Type B pancreatic cell (in vitro differentiated cells): ENCODE results near the gene C22orf39. TPM values are rescaled to one million over a fixed set of nuclear protein-coding genes. Genes with fewer than 3 reads are reported as not detected.

Source experiments
- DNase-seq: peaks from one replicate; pipeline ENCODE4 v3.0.0; 2021; ENCODE audit warnings: mixed read lengths; ENCODE audit not compliant: unreplicated experiment; ENCODE audit errors: extremely low spot score
- H3K27ac Mint-ChIP-seq: 2 replicates; pipeline ENCODE4 v1.8.0; 2021; ENCODE audit warnings: mild to moderate bottlenecking, mixed read lengths
- H3K27me3 Mint-ChIP-seq: 2 replicates; pipeline ENCODE4 v1.8.0; 2021; ENCODE audit warnings: mixed read lengths
- H3K36me3 Mint-ChIP-seq: 2 replicates; pipeline ENCODE4 v1.8.0; 2021; ENCODE audit warnings: mixed read lengths
- H3K4me1 Mint-ChIP-seq: one replicate; pipeline ENCODE4 v1.8.0; 2021; ENCODE audit warnings: mixed read lengths; ENCODE audit not compliant: unreplicated experiment
- H3K4me3 Mint-ChIP-seq: 2 replicates; pipeline ENCODE4 v1.8.0; 2021; ENCODE audit warnings: mild to moderate bottlenecking, mixed read lengths
- H3K9me3 Mint-ChIP-seq: 2 replicates; pipeline ENCODE4 v1.8.0; 2021; ENCODE audit warnings: mixed read lengths
- total RNA-seq: library from RNA; stranded (reverse); gene quantifications from 2 replicates; pipeline ENCODE4 v1.2.1, GENCODE V29; 2021; ENCODE audit warnings: low replicate concordance
- TF ChIP-seq, protein P1 (sequence below): fragments of 200-600 bp; sonication (generic); conservative IDR thresholded peaks from 2 replicates; pipeline ENCODE4 v1.5.0; 2021; ENCODE audit warnings: antibody characterized with exemption, mild to moderate bottlenecking

Gene C22orf39
- total RNA-seq, 1 donor from 2014 or later, result 30.3 TPM

GRCh38 chr22:19483481-19484244 lies 36.2 kb upstream of the C22orf39 start:
- H3K4me3 Mint-ChIP-seq, result no peak overlapping the region
- DNase-seq, result no peak
- H3K4me1 Mint-ChIP-seq, result peaks cover 13% of the 10 kb centered on the region
- TF ChIP-seq, protein P1, sequence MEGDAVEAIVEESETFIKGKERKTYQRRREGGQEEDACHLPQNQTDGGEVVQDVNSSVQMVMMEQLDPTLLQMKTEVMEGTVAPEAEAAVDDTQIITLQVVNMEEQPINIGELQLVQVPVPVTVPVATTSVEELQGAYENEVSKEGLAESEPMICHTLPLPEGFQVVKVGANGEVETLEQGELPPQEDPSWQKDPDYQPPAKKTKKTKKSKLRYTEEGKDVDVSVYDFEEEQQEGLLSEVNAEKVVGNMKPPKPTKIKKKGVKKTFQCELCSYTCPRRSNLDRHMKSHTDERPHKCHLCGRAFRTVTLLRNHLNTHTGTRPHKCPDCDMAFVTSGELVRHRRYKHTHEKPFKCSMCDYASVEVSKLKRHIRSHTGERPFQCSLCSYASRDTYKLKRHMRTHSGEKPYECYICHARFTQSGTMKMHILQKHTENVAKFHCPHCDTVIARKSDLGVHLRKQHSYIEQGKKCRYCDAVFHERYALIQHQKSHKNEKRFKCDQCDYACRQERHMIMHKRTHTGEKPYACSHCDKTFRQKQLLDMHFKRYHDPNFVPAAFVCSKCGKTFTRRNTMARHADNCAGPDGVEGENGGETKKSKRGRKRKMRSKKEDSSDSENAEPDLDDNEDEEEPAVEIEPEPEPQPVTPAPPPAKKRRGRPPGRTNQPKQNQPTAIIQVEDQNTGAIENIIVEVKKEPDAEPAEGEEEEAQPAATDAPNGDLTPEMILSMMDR, result no peak
- H3K36me3 Mint-ChIP-seq, result peaks cover 5% of the 10 kb centered on the region
- H3K27ac Mint-ChIP-seq, result no peak overlapping the region
- H3K27me3 Mint-ChIP-seq, result no peaks in the 10 kb centered on the region
- H3K9me3 Mint-ChIP-seq, result no peaks in the 10 kb centered on the region

GRCh38 chr22:19482297-19482696 lies 34.8 kb upstream of the C22orf39 start:
- Mint-ChIP-seq H3K27me3 (no peaks in the 10 kb centered on the region), H3K36me3 (peaks cover 5% of the 10 kb centered on the region), H3K4me3 (no peak overlapping the region), H3K27ac (no peak overlapping the region), H3K9me3 (no peaks in the 10 kb centered on the region), H3K4me1 (peaks cover 22% of the 10 kb centered on the region)
- DNase-seq, result no peak
- TF ChIP-seq, protein P1, result no peak

- DNase-seq, result no peak
- H3K27ac Mint-ChIP-seq, result no peak overlapping the region
- H3K4me3 Mint-ChIP-seq, result peak overlapping the region; percentile 99
- H3K36me3 Mint-ChIP-seq, result peaks cover 5% of the 10 kb centered on the region
- peaks cover 26% of the 10 kb centered on the region for H3K4me1 Mint-ChIP-seq
- H3K27me3 Mint-ChIP-seq, result no peaks in the 10 kb centered on the region
- H3K9me3 Mint-ChIP-seq, result no peaks in the 10 kb centered on the region
- TF ChIP-seq, protein P1, result no peak
These were observed 33.3 kb upstream of the C22orf39 start for GRCh38 chr22:19480789-19481188.

- DNase-seq, result no peak
- Mint-ChIP-seq H3K4me3 (peak overlapping the region; percentile 99), H3K27me3 (no peaks in the 10 kb centered on the region), H3K4me1 (peaks cover 26% of the 10 kb centered on the region), H3K27ac (peak overlapping the region; percentile 100), H3K36me3 (peaks cover 5% of the 10 kb centered on the region), H3K9me3 (no peaks in the 10 kb centered on the region)
- TF ChIP-seq, protein P1, result no peak
These were observed 32.7 kb upstream of the C22orf39 start for GRCh38 chr22:19480173-19480568.

- H3K27ac Mint-ChIP-seq, result peak within 1 kb of the TSS; percentile 100
- no peaks in the 10 kb centered on the region for H3K9me3 Mint-ChIP-seq
- peaks cover 5% of the 10 kb centered on the region for H3K36me3 Mint-ChIP-seq
- TF ChIP-seq, protein P1, result no peak
- H3K27me3 Mint-ChIP-seq, result no peaks in the 10 kb centered on the region
- peak within 1 kb of the TSS; percentile 99 for H3K4me3 Mint-ChIP-seq
- DNase-seq, result peak; percentile 94
- peaks cover 26% of the 10 kb centered on the region for H3K4me1 Mint-ChIP-seq
These were observed 32.1 kb upstream of the C22orf39 start, which contains the start of gene CDC45 for GRCh38 chr22:19479355-19480172. Gene CDC45, plus strand, starts transcription at chr22:19479920. Its CDS starts 49 bp downstream, at chr22:19479969.
